Stimulated activated CD4-positive, alpha-beta T cell treated with anti-CD3 and anti-CD28 coated beads, Interleukin-15, amount 100 ng/mL, for 48 hours (primary cell): Measurements from ENCODE around the gene KIF26A.

Experiments used
- DNase-seq, 2 donors: peaks; one replicate each; pipeline ENCODE4 v3.0.0-alpha.2; 2020; ENCODE audit warnings: low read depth in 2 of 2

Gene KIF26A

GRCh38 chr14:104157016-104157928 is 18.9 kb downstream of the KIF26A start:
- no peak for DNase-seq

DNA sequence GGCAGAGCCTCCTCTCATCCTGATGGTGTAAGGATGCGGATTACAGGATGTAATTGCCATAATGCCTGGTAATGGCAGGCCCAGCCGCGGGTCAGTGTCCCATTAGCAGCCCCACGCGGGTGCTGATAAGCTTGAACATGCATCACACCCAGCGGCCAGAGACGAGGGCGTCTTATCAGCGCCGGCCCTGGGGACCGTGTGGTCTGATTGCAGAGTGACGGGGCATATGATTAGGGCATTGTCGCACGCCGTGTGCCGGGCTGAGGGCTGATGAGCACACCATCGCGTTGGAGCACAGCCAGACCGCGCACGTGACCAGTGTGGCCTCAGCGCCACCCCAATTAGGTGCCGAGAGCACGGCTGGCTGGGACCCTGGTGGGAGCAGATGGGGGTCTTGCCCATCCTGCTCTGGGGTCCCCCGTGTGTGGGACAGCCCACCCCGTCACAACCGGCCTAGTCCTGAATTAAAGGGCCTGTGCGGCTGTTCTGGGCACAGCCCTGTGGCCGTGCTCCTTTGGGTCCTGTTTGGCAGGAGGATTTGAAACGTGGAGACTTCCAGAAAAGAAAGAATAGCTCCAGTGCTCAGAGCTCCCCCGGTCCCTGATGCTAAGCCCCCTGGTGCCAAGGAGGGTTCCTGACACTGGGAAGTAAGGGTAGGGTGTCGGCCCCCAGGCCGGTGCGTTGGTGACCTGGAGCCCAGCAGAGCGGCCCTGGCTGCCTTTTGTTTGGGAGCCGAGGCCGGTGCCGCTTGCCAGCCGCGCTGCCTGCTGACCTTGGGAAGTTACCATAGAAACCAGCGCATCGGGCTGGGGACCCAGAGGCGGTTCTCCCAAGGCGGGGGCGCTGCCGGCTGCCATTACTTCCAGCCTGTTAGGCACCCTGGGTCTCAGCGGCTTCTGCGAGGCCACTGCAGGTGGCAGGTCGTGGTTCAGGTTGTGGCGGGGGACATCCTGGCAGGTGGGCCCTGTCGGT is 20.7 kb downstream of the KIF26A start:
- DNase-seq, result no peak

GRCh38 chr14:104159990-104160389 is 21.6 kb downstream of the KIF26A start:
- DNase-seq, result no peak

GRCh38 chr14:104161602-104162367 is 23.4 kb downstream of the KIF26A start:
- DNase-seq, result no peak

DNA sequence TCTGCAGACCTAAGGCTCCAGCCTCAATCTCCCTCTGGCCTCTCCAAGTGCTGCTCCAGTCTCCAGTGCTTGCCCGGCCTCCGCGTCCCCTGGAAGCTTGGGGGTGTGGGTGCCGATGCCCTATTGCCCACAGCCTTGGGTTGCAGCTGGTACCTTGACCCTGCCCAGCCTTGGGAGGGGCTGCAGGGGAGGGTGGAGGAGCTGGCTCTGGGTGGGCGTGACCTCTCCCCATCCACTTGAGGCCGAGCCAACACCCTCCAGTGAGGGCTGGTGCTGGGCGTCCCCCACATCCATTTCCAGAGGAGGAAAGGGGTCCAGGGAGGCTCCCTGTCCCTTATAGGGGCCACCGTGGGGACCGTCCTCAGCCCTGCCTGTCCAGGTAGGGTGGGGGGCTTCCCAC is 24.1 kb downstream of the KIF26A start:
- no peak for DNase-seq

GRCh38 chr14:104163541-104163940 is 25.2 kb downstream of the KIF26A start:
- DNase-seq, result no peak

- DNase-seq, result no peak
Measured at GRCh38 chr14:104164041-104164440, 25.7 kb downstream of the KIF26A start.

DNA sequence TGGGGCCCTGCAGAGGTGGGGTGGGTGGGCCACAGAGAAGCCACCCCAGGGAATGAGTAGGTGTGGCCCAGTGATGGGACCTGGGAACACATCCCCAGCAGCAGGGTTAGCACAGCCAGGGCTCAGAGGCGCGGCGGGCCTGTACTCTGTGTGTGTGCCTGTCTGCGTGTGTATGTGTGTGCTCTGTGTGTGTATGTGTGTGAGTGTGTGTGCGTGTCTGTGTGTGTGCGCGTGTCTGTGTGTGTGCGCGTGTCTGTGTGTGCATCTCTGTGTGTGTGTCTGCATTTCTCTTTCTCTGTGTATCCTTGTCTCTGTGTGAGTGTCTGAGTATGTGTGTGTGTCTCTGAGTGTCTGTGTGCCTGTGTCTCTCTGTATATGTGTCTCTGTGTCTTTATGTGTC is 26.1 kb downstream of the KIF26A start:
- DNase-seq, result no peak

DNA sequence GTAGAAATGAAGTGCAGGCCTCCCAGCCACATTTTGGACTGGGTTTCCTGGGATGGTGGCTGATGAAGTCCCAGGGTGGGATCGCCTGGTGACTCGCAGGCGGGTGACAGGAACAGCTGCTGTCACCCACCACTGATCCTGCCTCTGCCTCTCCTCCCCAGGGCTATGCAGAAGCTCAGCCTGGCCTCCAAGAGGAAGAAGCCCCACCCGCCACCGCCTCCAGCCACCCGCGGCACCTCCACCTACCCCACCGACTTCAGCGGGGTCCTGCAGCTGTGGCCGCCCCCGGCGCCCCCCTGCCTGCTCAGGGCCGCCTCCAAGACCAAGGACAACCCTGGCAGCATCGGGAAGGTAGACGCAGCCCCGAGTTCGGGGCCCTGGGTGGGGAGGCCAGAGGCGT is 28.3 kb downstream of the KIF26A start:
- DNase-seq, result no peak

GRCh38 chr14:104168603-104169002 is 30.2 kb downstream of the KIF26A start:
- no peak for DNase-seq

GRCh38 chr14:104169005-104169698 is 30.8 kb downstream of the KIF26A start:
- DNase-seq, result no peak

DNA sequence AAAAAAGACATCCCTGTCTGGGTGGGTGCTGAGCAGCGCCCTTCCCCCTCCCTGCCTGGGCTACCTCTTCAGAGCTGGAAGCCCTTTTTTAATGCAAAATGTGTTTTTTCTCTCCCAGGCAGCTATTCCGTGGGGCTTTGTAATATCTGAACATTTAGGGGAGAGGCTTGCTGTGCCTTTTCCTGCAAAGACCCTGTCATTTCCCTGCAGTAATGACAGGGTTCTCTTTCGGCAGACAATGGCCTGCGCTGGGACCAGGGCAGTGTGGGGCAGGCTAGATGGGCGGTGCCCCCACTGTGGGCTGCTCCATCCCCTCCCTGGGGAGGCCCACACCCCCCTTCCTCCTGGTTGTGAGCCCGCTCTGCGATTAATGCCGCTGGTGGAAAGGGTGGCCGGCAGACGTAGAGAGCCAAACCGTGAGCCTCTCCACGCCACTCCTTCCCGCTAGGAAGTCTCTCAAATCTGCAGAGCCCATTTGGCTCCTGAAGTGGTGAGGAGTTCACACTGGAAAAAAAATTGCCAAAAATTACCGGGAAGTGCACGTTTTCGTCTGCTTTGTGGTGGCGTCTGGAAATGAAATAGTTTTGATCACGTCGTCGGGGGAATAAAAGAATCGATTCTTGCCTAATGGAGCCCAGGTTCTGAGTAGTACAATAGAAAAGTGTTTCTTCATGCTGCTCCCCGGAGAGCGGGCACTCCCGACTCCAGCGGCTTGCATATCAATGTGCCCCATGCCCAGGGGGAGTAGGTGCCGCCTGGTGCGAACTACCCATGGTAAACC is 31.5 kb downstream of the KIF26A start:
- DNase-seq, result no peak

- DNase-seq, result no peak
Measured at GRCh38 chr14:104171029-104171697, 32.8 kb downstream of the KIF26A start.

DNA sequence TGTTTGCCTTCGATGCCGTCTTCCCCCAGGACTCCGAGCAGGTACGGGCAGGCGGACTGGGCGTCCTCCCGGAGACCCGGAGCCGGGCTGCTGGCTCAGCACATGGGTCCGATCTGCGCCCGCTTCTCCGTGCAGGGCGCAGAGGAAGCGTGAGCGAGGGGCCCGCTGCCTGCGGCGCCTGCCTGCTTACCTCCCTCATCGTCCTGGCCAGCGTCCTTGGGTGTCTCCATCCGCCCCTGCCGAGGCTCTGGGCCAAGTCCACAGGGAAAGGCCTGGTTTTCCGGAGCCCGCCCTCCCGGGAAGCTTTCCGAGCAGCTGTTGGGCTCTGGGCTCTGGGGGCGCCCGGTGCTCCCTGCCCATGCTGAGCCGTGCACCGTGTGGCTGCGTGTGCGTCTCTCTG is 33.5 kb downstream of the KIF26A start:
- DNase-seq, result no peak

DNA sequence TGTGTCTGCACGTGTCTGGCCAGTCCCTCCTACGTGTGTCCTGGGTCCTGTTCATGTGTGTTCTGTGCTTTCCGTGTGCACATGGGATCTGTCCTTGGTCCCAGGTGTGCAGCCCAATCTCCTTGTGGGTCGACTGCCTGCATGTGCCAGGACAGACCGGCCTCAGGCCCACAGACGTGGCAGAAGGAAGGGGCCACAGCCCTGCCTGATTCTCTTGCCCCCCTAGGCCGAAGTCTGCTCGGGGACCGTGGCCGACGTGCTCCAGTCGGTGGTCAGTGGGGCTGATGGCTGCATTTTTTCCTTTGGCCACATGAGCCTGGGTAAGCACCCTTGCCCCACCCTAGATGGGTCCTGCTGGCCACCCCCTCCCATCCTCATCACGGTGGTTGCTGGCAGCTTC is 34.0 kb downstream of the KIF26A start:
- DNase-seq, result no peak

DNA sequence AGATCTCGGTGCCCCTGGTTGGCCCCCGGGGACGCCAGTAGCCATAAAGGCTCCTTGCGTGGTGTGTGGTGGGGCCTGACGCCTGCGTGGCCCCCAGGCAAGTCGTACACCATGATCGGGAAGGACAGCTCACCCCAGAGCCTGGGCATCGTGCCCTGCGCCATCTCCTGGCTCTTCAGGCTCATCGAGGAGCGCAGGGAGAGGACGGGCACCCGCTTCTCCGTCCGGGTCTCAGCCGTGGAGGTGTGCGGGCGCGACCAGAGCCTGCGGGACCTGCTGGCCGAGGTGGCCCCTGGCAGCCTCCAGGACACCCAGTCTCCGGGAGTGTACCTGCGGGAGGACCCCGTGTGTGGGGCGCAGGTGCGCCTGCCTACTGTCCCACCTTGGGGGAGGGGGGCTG is 34.5 kb downstream of the KIF26A start:
- DNase-seq, result no peak

DNA sequence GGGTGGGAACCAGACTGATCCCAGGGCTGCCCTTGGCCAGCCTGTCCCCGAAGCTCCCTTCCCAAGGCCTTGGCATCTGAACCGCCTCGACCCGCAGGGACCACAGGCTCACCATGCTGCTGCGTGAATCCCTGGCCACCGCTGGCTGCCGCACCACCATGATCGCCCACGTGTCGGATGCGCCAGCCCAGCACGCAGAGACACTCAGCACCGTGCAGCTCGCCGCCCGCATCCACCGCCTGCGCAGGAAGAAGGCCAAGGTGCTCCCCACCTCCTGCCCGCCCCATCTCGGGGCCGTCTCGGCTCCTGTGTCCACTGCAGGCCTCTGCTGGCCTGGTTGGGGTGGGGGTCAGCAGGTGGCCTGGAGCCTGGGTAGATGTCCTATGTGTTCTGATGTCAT is 35.7 kb downstream of the KIF26A start:
- DNase-seq, result no peak

DNA sequence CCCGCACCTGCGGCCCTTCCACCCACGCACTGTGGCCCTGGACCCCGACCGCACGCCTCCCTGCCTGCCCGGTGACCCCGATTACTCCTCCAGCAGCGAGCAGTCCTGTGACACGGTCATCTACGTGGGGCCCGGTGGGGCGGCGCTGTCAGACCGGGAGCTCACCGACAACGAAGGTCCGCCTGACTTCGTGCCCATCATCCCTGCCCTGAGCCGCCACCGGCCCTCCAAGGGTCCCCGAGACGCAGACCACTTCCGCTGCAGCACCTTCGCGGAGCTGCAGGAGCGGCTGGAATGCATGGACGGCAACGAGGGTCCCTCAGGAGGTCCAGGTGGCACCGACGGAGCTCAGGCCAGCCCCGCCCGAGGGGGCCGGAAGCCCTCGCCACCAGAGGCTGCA is 36.7 kb downstream of the KIF26A start:
- no peak for DNase-seq

DNA sequence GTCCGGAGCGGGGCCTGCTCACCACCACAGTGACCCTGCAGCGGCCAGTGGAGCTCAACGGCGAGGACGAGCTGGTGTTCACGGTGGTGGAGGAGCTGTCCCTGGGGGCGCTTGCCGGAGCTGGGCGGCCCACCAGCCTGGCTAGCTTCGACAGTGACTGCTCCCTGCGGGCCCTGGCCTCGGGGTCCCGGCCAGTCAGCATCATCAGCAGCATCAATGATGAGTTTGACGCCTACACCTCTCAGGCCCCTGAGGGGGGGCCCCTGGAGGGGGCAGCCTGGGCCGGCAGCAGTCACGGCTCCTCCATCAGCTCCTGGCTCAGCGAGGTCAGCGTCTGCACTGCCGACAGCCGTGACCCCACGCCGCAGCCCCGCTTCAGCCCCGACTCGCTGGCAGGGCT is 37.4 kb downstream of the KIF26A start:
- DNase-seq, result no peak

- no peak for DNase-seq
Measured at GRCh38 chr14:104176611-104177010, 38.2 kb downstream of the KIF26A start.
